GM12874 (cell line): ENCODE results near the gene METTL18.

ENCODE experiments used
- CTCF ChIP-seq: IDR thresholded peaks from 2 replicates; pipeline ENCODE4 v1.5.1; 2011; ENCODE audit warnings: low read depth, mild to moderate bottlenecking, control low read depth, low read length, moderate library complexity; ENCODE audit not compliant: insufficient read depth

Gene METTL18

GRCh38 chr1:169794530-169795416, at the start of gene METTL18:
Gene METTL18 (minus strand): TSS chr1:169794907. CDS start chr1:169793695, 1,212 bp downstream.
- no peak for TF ChIP-seq CTCF

GRCh38 chr1:169838942-169839341, 44.2 kb upstream of the METTL18 start:
- no peak for TF ChIP-seq CTCF

GRCh38 chr1:169836198-169836597, 41.5 kb upstream of the METTL18 start:
- no peak for TF ChIP-seq CTCF

- no peak for TF ChIP-seq CTCF
Measured at GRCh38 chr1:169835647-169836046, 40.9 kb upstream of the METTL18 start.

- TF ChIP-seq CTCF, result no peak
Measured at GRCh38 chr1:169834869-169835268, 40.2 kb upstream of the METTL18 start.

GRCh38 chr1:169833179-169833901, 38.6 kb upstream of the METTL18 start:
- TF ChIP-seq CTCF, result no peak

- no peak for TF ChIP-seq CTCF
Measured at GRCh38 chr1:169829671-169830070, 35.0 kb upstream of the METTL18 start.
